Liver (tissue), 9 donors: ENCODE measurements around the gene F7. TPM values are rescaled to one million over a fixed set of nuclear protein-coding genes. Genes with fewer than 3 reads are reported as not detected.

Source experiments
- DNase-seq: peaks from one replicate; pipeline ENCODE4 v3.0.0-alpha.2; 2017; ENCODE audit warnings: low spot score
- H3K27ac ChIP-seq, 2 donors: one replicate each; pipeline ENCODE4 v1.7.0; 2013; ENCODE audit warnings: inconsistent platforms in 2 of 2, low read length in 2 of 2, control low read depth in 1 of 2, low read depth in 1 of 2, mild to moderate bottlenecking in 1 of 2
- H3K27me3 ChIP-seq, 4 donors: one replicate each; pipeline versions ENCODE4 v1.6.1 to v1.7.0; 2013; ENCODE audit warnings: low read length in 3 of 4, inconsistent platforms in 1 of 4, mild to moderate bottlenecking in 1 of 4, moderate library complexity in 1 of 4; ENCODE audit not compliant: control insufficient read depth in 4 of 4, insufficient read depth in 4 of 4
- H3K36me3 ChIP-seq, 4 donors: one replicate each; pipeline versions ENCODE4 v1.6.1 to v1.7.0; 2013; ENCODE audit warnings: low read length in 3 of 4, mild to moderate bottlenecking in 3 of 4, low read depth in 1 of 4, moderate library complexity in 1 of 4; ENCODE audit not compliant: control insufficient read depth in 4 of 4, insufficient read depth in 3 of 4
- H3K4me1 ChIP-seq, 4 donors: one replicate each; pipeline versions ENCODE4 v1.6.1 to v1.7.0; 2013; ENCODE audit warnings: low read length in 3 of 4, mild to moderate bottlenecking in 3 of 4, moderate library complexity in 1 of 4; ENCODE audit not compliant: control insufficient read depth in 4 of 4, insufficient read depth in 4 of 4
- H3K4me3 ChIP-seq, 3 donors: one replicate each; pipeline versions ENCODE4 v1.6.1 to v1.7.0; 2013; ENCODE audit warnings: low read length in 3 of 3, control low read depth in 1 of 3, low read depth in 1 of 3, mild to moderate bottlenecking in 1 of 3
- H3K9ac ChIP-seq, 2 donors: one replicate each; pipeline ENCODE4 v1.7.0; 2013; ENCODE audit warnings: low read length in 2 of 2, mild to moderate bottlenecking in 2 of 2, moderate library complexity in 2 of 2, control low read depth in 1 of 2, low read depth in 1 of 2
- H3K9me3 ChIP-seq, 4 donors: one replicate each; pipeline versions ENCODE4 v1.6.1 to v1.7.0; 2013; ENCODE audit warnings: low read length in 3 of 4; ENCODE audit not compliant: control insufficient read depth in 4 of 4
- EGR1 ChIP-seq, 2 donors: IDR thresholded peaks; 2 replicates each; pipeline ENCODE4 v1.6.1; 2016 to 2018; ENCODE audit warnings: antibody characterized with exemption in 2 of 2, low read depth in 2 of 2
- FOXA1 ChIP-seq: IDR thresholded peaks from 2 replicates; pipeline ENCODE4 v1.6.1; 2016; ENCODE audit warnings: antibody characterized with exemption
- FOXA2 ChIP-seq: IDR thresholded peaks from 2 replicates; pipeline ENCODE4 v1.6.1; 2016; ENCODE audit warnings: antibody characterized with exemption
- GABPA ChIP-seq, 2 donors: IDR thresholded peaks in 1 of 2; conservative IDR thresholded peaks in 1 of 2; 2 replicates each; pipeline ENCODE4 v1.6.1; 2016; ENCODE audit warnings: antibody characterized with exemption in 2 of 2, mild to moderate bottlenecking in 1 of 2, moderate library complexity in 1 of 2
- HNF4G ChIP-seq: IDR thresholded peaks from 2 replicates; pipeline ENCODE4 v1.6.1; 2016; ENCODE audit warnings: antibody characterized with exemption
- RAD21 ChIP-seq, 2 donors: IDR thresholded peaks; 2 replicates each; pipeline ENCODE4 v1.6.1; 2016; ENCODE audit warnings: antibody characterized with exemption in 2 of 2, mild to moderate bottlenecking in 2 of 2
- REST ChIP-seq: IDR thresholded peaks from 2 replicates; pipeline ENCODE4 v1.6.1; 2016; ENCODE audit warnings: antibody characterized with exemption, mild to moderate bottlenecking
- TAF1 ChIP-seq: conservative IDR thresholded peaks from 2 replicates; pipeline ENCODE4 v1.6.1; 2016; ENCODE audit warnings: antibody characterized with exemption, mild to moderate bottlenecking
- YY1 ChIP-seq: IDR thresholded peaks from 2 replicates; pipeline ENCODE4 v1.6.1; 2016; ENCODE audit warnings: antibody characterized with exemption, mild to moderate bottlenecking
- WGBS: extraction: QIAGEN DNeasy Blood & Tissue Kit; methylation state at CpG from one replicate; pipeline ENCODE4 v1.1.7; 2013; 5-methylcytosine and 5-hydroxymethylcytosine counted together
- polyA plus RNA-seq, 2 donors: library from polyadenylated mRNA; stranded (reverse) in 1 of 2; unstranded in 1 of 2; fragments of 200-250 nt in 1 of 2; fragments of >200 nt in 1 of 2; fragmentation: Nextera tagmentation in 1 of 2; extraction: Ambion mirVana in 1 of 2; gene quantifications; one replicate each; pipeline versions ENCODE4 v1.2.1 to v1.2.3, GENCODE V29; 2013 to 2015
- total RNA-seq, 2 donors: library from RNA; depleted of rRNA; stranded (reverse); fragments of >200 nt; gene quantifications; one replicate each; pipeline ENCODE4 v1.2.3, GENCODE V29; 2014
- TF ChIP-seq, protein P1 (sequence below): fragments of 150-350 bp; IDR thresholded peaks from 2 replicates; pipeline ENCODE4 v1.5.1; 2017; ENCODE audit warnings: improper control_type of control experiment, low read depth, low read length; ENCODE audit not compliant: missing input control
- TF ChIP-seq, protein P2 (sequence below): IDR thresholded peaks from 2 replicates; pipeline ENCODE4 v1.6.1; 2016; ENCODE audit warnings: antibody characterized with exemption
- TF ChIP-seq, protein P3 (sequence below): IDR thresholded peaks from 2 replicates; pipeline ENCODE4 v1.6.1; 2016; ENCODE audit warnings: antibody characterized with exemption
- donor health status: healthy.
- donor health status: healthy.
- donor health status: healthy.
- donor health status: healthy.
- donor health status: healthy.

Gene F7
- total and polyA plus RNA-seq, 4 donors: 46.6 to 92.6 (median 66.2) TPM

DNA sequence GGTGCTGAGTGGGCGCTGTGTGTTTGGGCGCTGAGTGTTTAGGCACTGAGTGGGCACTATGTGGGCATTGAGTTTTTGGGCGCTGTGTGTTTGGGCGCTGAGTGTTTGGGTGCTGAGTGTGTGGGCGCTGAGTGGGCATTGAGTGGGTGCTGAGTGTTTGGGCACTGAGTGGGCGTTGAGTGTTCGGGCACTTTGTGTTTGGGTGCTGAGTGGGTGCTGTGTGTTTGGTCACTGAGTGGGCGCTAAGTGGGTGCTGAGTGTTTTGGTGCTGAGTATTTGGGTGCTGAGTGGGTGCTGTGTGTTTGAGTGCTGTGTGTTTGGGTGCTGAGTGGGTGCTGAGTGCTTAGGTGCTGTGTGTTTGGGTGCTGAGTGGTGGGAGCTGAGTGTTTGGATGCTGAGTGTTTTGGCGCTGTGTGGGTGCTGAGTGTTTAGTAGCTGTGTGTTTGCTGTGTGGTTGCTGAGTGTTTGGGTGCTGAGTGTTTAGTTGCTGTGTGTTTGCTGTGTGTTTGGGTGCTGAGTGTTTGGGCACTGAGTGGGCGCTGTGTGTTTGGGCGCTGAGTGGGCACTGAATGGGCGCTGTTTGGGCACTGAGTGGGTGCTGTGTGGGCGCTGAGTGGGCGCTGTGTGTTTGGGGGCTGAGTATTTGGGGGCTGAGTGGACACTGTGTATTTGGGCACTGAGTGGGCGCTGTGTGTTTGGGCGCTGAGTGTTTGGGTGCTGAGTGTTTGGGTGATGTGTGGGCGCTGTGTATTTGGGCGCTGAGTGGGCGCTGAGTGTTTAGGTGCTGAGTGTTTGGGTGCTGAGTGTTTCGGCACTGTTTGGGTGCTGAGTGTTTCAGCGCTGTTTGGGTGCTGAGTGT, 47.2 kb upstream of the F7 start:
- Histone ChIP-seq H3K4me1 (no peaks in the 10 kb centered on the region), H3K27me3 (no peaks in the 10 kb centered on the region), H3K4me3 (no peak overlapping the region), H3K27ac (no peak overlapping the region), H3K9ac (no peak overlapping the region), H3K9me3 (no peaks in the 10 kb centered on the region), H3K36me3 (peaks cover 2 to 8% (median 6%) of the 10 kb centered on the region in 4 donors)
- WGBS: 94% methylated on average over 21 of the region's 21 CpGs
- TF ChIP-seq HNF4G: no peak
- TF ChIP-seq RAD21 (IDR thresholded peaks at IDR 0.05): no peak
- TF ChIP-seq, protein P1, sequence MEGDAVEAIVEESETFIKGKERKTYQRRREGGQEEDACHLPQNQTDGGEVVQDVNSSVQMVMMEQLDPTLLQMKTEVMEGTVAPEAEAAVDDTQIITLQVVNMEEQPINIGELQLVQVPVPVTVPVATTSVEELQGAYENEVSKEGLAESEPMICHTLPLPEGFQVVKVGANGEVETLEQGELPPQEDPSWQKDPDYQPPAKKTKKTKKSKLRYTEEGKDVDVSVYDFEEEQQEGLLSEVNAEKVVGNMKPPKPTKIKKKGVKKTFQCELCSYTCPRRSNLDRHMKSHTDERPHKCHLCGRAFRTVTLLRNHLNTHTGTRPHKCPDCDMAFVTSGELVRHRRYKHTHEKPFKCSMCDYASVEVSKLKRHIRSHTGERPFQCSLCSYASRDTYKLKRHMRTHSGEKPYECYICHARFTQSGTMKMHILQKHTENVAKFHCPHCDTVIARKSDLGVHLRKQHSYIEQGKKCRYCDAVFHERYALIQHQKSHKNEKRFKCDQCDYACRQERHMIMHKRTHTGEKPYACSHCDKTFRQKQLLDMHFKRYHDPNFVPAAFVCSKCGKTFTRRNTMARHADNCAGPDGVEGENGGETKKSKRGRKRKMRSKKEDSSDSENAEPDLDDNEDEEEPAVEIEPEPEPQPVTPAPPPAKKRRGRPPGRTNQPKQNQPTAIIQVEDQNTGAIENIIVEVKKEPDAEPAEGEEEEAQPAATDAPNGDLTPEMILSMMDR: no peak
- TF ChIP-seq GABPA (IDR thresholded peaks at IDR 0.05 in 1 of 2, conservative IDR thresholded peaks at IDR 0.05 in 1 of 2): no peak
- TF ChIP-seq, protein P2, sequence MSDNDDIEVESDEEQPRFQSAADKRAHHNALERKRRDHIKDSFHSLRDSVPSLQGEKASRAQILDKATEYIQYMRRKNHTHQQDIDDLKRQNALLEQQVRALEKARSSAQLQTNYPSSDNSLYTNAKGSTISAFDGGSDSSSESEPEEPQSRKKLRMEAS: no peak
- TF ChIP-seq EGR1 (IDR thresholded peaks at IDR 0.05; ENCODE audit: low read depth in 2 of 2): no peak
- no peak for TF ChIP-seq FOXA1
- no peak for TF ChIP-seq FOXA2
- no peak for TF ChIP-seq REST
- TF ChIP-seq YY1: no peak
- TF ChIP-seq, protein P3, sequence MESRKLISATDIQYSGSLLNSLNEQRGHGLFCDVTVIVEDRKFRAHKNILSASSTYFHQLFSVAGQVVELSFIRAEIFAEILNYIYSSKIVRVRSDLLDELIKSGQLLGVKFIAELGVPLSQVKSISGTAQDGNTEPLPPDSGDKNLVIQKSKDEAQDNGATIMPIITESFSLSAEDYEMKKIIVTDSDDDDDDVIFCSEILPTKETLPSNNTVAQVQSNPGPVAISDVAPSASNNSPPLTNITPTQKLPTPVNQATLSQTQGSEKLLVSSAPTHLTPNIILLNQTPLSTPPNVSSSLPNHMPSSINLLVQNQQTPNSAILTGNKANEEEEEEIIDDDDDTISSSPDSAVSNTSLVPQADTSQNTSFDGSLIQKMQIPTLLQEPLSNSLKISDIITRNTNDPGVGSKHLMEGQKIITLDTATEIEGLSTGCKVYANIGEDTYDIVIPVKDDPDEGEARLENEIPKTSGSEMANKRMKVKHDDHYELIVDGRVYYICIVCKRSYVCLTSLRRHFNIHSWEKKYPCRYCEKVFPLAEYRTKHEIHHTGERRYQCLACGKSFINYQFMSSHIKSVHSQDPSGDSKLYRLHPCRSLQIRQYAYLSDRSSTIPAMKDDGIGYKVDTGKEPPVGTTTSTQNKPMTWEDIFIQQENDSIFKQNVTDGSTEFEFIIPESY: no peak
- no peak for TF ChIP-seq TAF1
- DNase-seq: no peak
